Measurements from ENCODE around the gene SERPINB7.

DNA sequence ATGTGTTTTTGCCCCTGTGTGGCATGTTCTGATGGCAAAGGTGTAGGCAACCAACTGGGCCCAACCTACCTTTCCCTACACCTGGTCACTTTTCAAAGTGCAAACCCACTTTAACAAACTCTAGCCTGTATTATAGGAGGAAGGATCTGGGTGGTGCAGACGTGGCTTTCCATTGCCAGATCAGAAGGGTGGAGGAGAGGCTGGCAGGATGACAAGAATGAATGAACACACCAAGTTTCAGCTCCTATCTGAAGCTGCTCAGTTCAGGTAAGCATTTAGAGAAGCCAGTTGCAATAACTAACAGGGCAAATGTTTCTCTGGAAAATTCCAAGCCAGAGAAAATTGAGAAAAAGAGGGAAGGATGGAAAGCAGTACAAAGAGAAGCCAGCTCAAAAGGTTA, 707 bp upstream of the SERPINB7 start:
- no peak for TF ChIP-seq ZNF274 (IDR thresholded peaks at IDR 0.05; ENCODE audit: low read depth, low read length)
- no peak for TF ChIP-seq SUZ12 (IDR thresholded peaks at IDR 0.05; ENCODE audit: extremely low read depth, insufficient read depth, insufficient read length)
- no peak for TF ChIP-seq YY1 (IDR thresholded peaks at IDR 0.05; ENCODE audit: insufficient read depth, insufficient read length)

All from NT2/D1 (cell line).